HFF-Myc (cell line): ENCODE measurements around the gene SASH3.

Source experiments
- DNase-seq: peaks from one replicate; pipeline ENCODE4 v3.0.0-alpha.2; 2011; ENCODE audit warnings: low read depth; ENCODE audit errors: extremely low read depth
- H3K4me3 ChIP-seq: replicated peaks from 2 replicates; pipeline ENCODE4 v1.5.1; 2011; ENCODE audit warnings: low read depth, mild to moderate bottlenecking, control low read depth, low read length
- CTCF ChIP-seq: IDR thresholded peaks from 2 replicates; pipeline ENCODE4 v1.5.1; 2012; ENCODE audit warnings: mild to moderate bottlenecking, low read depth, low read length, control low read depth; ENCODE audit errors: missing control alignments

SASH3 gene

GRCh38 chrX:129755779-129756650 is 23.7 kb upstream of the SASH3 start:
- no peak overlapping the region for H3K4me3 ChIP-seq
- DNase-seq = no peak
- no peak for TF ChIP-seq CTCF

GRCh38 chrX:129759576-129760061 is 20.1 kb upstream of the SASH3 start:
- TF ChIP-seq CTCF = no peak
- DNase-seq = no peak
- no peak overlapping the region for H3K4me3 ChIP-seq

GRCh38 chrX:129760155-129760554 is 19.6 kb upstream of the SASH3 start:
- no peak overlapping the region for H3K4me3 ChIP-seq
- DNase-seq = no peak
- TF ChIP-seq CTCF = no peak

- no peak for DNase-seq
- no peak for TF ChIP-seq CTCF
- no peak overlapping the region for H3K4me3 ChIP-seq
These were observed 18.8 kb upstream of the SASH3 start for GRCh38 chrX:129760981-129761380.

GRCh38 chrX:129761596-129761995 is 18.2 kb upstream of the SASH3 start:
- DNase-seq = no peak
- no peak for TF ChIP-seq CTCF
- H3K4me3 ChIP-seq = no peak overlapping the region

- TF ChIP-seq CTCF = no peak
These were observed 17.3 kb upstream of the SASH3 start for GRCh38 chrX:129762448-129762847.

More at GRCh38 chrX:129762448-129762847, 17.3 kb upstream of the SASH3 start:
- DNase-seq = no peak
- no peak overlapping the region for H3K4me3 ChIP-seq
